Skeletal muscle cell (primary cell): ENCODE results near the gene FAM228B.
"Not testable (repeated sequence)": the region's sequence is repeated elsewhere in the genome, so short reads cannot be mapped to it uniquely, and the experiment has no call there.

Experiments
- DNase-seq: peaks from one replicate; pipeline ENCODE4 v3.0.0-alpha.2; 2010; ENCODE audit warnings: low read depth
- H3K4me3 ChIP-seq: 2 replicates; pipeline ENCODE4 v1.5.1; 2011; ENCODE audit warnings: low read depth, mild to moderate bottlenecking, control low read depth, low read length, moderate library complexity

Gene FAM228B

DNA sequence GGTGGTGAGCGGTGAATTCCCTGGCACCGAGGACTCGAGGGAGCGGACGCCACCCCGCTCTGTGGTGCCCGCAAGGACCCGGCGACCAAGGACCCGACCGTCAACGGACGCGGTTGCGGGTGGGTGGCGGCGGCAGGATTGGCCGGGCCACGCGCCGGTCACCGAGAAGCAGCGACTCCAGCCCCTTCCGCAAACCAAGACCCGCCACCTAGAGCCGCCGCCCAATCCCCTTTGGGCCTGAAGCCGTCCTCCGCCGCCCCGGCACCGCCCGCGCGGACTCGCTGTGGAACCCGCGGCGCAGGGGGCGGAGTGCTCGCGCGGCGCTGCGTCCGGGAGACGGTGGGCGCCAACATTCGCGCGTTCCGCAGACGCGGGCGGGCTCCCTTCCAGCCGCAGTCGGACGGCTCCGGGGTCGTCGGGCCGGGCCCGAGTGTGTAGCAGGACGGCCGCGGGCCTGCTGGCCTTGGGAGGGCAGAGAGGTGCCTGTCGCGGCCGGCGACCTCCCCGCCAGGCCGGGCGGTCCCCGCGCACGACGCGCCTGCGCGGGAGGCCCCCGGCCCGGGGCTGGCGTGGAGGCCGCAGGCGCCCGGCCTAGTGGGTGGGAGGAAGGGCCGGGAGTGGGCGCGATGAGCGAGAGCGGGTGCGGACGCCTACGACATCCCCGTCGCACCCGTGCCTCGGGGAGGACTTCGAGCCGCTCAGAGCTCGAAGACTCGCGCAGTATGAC, at the start of gene FAM228B, which contains the start of gene PFN4:
Gene FAM228B (plus strand): TSS at position 275 of the 727 bp plus-strand sequence. CDS start 893 bp downstream, outside the sequence.
Gene PFN4 (minus strand): TSS at position 140 of the 727 bp plus-strand sequence. CDS start 799 bp downstream, outside the sequence.
- peak within 1 kb of the TSS; percentile 68 for H3K4me3 ChIP-seq
- DNase-seq, result no peak

DNA sequence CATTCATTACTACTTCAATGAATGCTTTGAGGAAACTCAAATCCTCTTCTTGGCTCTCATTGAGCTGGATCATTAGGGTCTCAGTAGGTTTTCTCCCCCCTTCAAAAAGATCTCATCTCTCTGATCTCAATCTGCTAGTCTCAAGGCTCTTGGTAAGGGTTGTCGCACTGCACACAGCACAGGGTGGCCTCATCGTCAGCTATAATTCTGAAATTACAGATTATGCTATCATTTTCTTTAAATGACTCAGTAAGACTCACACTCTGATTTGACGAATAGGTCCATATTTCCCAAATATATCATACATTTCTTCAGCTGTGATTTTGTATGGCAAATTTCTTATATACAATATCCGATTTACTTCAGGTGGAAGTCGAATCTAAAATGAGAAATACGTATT, 49.5 kb upstream of the FAM228B start:
- H3K4me3 ChIP-seq, result no peak overlapping the region
- DNase-seq, result no peak

DNA sequence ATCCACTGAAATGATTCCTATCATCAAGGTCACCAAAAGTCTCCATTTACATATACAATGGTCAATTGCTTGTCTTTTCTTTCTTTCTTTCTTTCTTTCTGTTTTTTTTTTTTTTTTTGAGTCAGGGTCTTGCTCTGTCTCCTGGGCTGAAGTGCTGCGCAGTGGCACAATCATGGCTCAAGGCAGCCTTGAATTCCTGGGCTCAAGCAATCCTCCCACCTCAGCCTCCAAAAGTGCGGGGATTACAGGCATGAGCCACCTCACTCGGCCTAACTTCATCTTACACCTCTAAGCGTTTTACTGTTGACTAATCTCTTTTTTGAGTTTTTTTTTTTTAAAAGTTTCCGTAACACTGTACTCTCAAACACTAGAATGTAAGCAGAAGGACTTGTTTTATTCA, 48.0 kb upstream of the FAM228B start:
- no peak for DNase-seq
- H3K4me3 ChIP-seq, result peak overlapping the region; percentile 69

DNA sequence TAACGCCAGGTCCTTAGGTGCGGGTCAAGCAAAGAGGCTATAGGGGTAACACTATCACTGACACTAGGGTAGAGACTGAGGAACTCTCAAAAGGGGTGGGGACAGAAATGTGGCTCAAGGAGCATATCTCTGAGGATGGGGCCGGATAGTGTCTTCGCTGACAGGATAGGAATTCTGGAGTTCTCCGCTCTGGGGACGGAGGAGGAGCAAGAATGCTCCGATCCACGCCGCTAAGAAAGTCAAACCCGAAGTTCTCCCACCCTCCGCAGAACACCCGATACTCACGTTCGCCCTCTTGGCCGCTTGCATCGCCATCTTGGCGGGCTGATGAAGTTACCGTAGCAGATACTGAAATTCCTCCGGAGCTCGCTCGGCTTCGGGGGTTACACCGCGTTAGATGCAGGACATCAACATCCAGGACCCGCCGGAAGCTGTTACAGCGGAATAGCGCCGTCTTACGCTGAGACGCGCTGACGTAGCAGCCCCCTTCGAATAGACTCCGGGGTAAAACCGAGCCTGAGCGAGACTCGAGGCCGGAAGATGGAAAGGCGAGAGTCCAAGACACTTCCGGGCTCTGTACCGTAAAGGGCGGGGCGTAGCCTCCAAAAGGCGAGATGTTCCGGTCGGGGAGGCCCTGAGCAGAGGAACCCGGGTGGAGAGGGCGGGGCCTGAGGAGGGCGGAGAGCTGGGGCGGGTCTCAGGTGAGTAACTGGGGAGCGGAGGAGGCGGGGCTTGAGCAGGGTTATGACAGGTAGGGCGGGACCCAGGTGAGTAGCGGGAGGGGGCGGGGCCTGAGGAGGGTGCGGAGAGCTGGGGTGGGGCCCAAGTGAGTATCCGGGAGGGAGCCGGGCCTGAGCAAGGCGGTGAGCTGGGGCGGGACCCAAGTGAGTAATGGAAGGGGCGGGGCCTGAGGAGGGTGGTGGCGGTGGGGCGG, 47.1 kb upstream of the FAM228B start, which contains the start of gene SF3B6:
Gene SF3B6 (minus strand): TSS at position 412 of the 934 bp plus-strand sequence. CDS start 97 bp downstream, at position 315.
- peak within 1 kb of the TSS; percentile 69 for H3K4me3 ChIP-seq
- peak; percentile 94 for DNase-seq

DNA sequence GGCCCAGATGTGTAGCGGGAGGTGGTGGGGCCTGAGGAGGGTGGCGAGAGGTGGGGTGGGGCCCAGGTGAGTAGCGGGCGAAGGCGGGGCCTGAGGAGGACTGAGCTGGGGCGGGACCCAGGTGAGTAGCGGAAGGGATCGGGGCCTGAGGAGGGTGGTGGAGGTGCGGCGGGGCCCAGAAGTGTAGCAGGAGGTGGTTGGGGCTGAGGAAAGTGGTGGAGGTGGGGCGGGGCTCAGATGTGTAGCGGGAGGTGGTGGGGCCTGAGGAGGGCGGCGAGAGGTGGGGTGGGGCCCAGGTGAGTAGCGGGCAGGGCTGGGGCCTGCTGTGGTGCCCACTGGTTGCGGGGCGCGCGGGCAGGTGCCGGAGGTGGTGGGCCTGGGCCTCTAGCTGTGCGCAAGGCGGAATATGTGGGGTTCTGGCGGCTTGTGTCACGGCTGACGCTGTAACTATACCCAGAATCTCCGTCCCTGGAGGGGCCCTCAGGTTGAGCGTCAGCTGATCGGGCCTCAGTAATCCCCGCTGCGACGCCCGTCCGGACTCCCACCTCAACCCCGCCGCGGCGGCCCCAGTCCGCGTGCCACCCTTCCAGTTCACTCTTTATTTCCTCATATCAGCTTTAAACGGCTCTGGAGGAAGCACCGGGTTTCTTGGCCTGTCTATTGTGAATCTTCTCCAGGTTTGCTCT, 46.3 kb upstream of the FAM228B start:
- DNase-seq, result no peak
- H3K4me3 ChIP-seq, result peak overlapping the region; percentile 69

DNA sequence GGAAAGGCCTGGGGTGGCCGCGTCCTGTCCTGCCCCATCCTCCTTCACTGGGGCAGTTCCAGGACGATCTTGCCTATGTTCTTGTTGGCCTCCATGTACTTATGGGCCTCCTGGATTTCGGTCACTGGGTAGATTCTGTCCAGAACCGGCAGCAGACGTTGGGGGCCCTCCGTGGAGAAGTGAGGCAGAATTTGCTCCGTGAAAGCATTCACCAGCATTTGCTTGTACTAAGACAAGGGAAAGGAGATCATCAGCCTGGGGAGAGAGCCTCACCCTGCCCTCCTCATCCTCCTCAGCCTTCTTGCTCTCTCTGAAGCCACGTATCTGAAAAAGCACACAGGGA, 45.8 kb upstream of the FAM228B start:
- peak overlapping the region; percentile 69 for H3K4me3 ChIP-seq
- DNase-seq, result no peak

DNA sequence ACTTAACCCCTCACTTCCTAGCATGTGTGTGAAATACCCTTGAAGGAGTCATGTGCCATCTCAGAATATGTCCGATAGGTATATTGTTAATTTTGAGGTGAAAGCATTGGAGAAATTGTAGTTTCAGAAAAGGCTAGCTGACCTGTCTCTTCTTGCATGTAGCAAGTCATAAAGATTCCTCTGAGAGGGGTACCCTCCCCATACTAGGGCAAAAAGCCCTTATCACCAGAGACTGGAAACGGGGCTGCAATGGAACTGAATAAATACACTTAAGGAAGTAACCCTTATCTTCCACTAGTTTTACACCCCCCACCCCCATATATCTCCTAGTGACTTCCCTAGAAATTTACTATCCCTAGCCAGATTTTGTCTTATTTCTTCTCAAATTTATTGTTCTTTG, 45.4 kb upstream of the FAM228B start:
- H3K4me3 ChIP-seq, result peak overlapping the region; percentile 69
- no peak for DNase-seq

DNA sequence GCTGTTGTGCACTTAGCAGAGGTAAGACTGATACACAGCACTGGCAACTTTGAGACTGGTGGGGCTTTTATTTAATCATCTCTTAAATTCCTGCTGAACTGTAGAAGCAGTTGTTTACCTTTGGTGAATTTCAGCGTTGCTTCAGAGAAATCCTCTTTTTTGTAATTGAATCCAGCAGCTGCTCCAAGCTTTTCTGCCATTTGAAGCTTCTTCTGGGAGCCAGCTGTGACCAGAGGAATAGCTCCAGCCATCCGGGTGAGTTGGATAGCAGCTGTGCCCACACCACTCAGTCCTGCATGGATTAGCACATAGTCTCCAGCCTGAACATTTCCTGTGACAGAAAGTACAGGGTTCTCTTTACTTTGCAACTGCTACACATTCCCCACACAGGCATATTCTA, 42.6 kb upstream of the FAM228B start:
- peak; percentile 40 for DNase-seq
- H3K4me3 ChIP-seq, result no peak overlapping the region

DNA sequence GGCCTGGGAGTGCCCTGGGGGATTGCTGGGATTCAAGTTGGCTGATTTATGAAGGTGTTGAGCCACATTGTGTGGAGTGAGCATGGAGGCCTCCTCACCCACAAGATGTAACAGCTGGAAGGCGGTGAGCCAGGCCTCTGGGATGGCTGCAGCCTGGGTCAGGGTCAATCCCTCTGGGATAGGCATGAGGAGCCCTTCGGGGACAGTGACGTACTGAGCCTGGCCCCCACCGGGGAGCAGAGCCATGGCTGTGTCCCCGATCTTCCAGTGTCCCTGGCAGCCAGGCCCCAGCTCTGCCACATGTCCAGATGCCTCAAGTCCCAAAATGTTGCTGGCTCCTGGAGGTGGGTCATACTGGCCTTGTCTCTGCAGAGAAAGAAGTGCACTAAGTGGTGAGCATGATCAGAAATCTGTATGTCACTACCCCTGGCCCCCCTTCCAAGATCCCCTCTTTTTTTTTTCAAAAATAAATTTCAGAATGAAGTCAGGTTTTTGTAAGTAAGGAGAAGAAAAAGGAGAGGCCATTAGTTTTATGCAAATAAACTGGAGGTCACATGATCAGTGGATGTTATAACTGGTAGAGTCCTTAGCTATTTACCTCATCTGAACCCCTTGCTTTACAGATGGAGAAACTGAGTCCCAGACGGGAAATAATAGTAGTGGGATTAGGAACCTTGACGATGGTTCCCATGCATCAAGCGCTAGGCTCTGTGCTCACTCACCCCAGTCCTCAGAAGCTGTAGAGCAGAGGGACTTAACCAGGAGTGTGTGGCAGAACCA, 40.3 kb upstream of the FAM228B start:
- DNase-seq, result no peak
- peak overlapping the region; percentile 59 for H3K4me3 ChIP-seq

DNA sequence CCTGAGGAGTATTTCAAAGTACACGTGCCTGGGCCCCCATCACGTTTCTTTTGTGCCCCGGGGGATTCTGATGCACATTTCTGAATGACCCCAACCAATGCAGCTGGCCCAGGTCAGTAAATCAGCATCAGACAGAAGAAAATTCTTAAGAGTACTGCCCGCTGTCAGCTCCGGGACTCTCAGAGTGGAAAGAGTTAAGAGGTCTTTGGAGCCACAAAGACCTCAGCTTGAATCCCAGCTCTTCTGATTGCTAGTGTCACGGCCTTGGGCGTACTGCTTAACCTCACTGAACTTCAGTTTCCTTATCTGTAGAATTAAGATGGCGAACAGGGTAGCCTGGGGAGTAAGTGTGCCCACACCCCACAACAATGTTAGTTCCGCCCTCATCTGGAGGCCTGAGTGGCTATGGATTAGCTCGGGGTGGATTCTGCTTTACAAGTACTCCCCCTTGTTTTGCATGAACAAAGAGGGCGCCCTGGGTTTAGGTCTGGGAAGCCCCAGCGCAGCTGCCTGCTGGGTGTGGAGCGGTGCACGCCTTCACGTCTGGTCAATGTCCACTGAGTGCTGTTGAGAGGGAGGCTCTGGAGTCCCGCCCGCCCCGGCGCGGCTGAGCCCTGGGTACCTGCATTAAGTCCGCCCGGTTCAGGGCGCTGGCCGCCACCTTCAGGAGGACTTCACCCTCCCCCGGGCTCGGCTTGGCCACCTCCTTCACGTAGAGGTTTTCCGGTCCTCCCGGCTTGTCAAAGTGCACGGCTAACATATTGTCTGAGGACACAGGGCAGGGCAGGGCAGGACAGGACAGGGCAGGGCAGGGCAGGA, 39.5 kb upstream of the FAM228B start:
- DNase-seq, result peak; percentile 53

DNA sequence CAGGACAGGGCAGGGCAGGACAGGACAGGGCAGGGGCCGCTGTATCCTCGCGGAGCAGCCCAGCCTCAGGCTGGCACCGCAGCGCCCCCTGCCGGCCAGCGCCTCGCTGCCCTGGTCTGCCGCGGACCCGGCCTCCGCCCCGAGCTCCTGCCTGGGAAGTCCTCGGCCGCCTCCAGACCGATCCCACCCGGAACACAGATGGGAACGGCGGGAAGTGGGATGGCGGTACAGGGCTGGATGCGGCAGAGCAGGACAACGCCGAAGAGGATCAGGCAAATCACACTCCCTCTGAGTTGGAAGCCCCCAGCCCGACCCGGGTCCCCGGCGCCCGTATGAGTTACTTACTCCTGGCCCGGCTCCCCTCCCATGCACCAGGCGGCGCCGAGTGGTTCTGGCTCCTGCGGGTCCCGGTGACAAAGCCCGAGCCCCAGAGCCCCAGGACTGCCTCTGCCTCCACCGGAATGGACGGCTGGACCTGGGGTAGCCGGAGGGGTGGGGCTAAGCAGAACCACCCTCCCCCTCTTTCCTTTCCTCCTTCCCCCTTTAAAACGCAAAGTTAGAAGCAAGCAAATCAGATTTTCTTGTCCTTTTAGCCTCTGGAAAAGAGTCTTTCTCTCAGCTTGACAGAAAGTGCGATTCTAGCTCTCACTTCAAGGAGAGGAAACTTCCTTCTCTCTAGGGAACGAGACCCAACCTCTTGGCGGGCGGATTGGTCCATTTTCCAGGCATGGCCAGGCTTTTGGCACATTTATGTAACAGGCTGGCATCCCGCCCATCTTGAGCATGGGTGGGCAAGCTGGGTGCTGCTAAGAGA, 38.7 kb upstream of the FAM228B start, which contains the start of gene TP53I3:
Gene TP53I3 (minus strand): TSS at position 449 of the 814 bp plus-strand sequence. CDS start 508 bp downstream, outside the sequence.
- DNase-seq, result peak; percentile 57
- H3K4me3 ChIP-seq, result peak within 1 kb of the TSS; percentile 59

More for the DNA sequence above, 39.5 kb upstream of the FAM228B start:
- H3K4me3 ChIP-seq, result peak overlapping the region; percentile 59

DNA sequence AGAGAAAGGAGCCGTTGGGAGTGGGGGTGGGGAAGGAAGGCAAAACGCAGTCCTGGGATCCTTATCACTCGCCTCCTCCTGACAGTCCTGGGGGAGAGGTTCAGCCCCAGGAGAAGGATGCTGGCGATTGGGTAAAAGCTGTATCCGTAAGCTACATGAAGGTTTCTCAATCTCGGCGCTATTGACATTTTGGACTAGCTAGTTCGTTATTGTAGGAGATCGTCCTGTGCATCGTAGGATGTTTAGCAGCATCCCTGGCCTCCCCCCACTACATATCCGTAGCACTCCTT, 38.1 kb upstream of the FAM228B start:
- no peak for DNase-seq
- H3K4me3 ChIP-seq, result peak overlapping the region; percentile 59

DNA sequence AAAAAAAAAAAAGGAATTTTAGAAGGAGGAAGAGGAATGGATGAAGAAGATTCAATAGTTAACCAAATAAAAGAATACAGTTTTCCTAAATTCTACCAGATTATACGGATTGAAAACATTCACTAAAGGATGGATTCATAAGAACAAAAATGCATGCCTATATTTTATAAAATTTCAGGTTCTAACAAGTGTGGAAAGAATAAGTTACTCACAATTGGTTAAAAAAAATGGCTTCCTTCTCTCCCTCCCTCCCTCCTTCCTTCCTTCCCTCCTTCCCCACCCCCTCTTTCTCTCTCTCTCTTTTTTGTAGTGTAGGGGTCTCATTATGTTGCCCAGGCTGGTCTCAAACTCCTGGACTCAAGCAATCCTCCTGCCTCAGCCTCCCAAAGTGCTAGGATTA, 37.0 kb upstream of the FAM228B start:
- H3K4me3 ChIP-seq, result no peak overlapping the region
- no peak for DNase-seq

DNA sequence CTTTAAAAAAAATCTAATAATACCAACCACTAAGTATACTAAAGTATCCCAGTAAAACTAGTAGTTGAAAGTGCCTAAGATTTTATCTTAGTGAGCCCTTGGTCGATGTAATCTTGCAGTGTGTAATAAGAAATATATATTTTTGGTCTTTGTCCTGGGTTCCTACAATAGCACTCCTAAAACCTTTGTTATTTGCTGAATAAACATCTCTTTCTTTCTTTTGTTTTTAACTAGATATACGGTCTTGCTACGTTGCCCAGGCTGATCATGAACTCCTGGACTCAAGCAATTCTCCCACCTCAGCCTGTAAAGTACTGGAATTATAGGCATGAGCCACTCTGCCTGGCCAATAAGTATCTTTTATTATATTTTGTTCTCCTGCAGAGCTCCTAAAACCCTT, 36.2 kb upstream of the FAM228B start:
- DNase-seq, result no peak
- no peak overlapping the region for H3K4me3 ChIP-seq

DNA sequence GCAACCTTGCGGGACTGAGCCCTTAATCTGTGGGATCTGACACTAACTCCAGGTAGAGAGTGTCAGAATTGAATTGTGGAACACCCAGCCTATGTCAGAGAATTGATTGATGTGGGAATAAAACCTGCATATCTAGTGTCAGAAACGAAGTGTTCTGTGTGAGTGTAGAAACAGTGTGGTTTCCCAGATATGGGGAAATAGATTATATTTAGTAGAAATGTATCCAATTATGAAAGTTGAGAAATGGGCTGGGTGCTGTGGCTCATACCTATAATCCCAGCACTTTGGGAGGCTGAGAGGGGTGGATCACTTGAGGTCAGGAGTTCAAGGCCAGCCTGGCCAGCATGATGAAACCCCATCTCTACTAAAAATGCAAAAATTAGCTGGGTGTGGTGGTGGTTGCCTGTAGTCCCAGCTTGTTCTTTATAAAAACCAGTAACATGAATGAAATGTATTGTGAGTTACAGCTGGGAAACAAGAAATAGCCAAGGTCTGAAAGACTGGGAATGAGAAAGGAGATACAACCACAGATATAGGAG, 34.4 kb upstream of the FAM228B start:
- H3K4me3 ChIP-seq, result no peak overlapping the region
- DNase-seq, result no peak

DNA sequence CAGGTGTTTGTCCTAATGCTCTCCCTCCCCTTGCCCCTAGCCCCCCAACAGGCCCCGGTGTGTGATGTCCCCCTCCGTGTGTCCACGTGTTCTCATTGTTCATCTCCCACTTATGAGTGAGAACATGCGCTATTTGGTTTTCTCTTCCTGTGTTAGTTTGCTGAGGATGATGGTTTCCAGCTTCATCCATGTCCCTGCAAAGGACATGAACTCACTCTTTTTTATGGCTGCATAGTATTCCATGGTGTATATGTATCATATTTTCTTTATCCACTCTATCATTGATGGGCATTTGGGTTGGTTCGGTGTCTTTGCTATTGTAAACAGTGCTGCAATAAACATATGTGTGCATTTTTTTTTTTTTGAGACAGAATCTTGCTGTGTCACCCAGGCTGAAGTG, 30.0 kb upstream of the FAM228B start:
- not testable (repeated sequence) for H3K4me3 ChIP-seq, DNase-seq

DNA sequence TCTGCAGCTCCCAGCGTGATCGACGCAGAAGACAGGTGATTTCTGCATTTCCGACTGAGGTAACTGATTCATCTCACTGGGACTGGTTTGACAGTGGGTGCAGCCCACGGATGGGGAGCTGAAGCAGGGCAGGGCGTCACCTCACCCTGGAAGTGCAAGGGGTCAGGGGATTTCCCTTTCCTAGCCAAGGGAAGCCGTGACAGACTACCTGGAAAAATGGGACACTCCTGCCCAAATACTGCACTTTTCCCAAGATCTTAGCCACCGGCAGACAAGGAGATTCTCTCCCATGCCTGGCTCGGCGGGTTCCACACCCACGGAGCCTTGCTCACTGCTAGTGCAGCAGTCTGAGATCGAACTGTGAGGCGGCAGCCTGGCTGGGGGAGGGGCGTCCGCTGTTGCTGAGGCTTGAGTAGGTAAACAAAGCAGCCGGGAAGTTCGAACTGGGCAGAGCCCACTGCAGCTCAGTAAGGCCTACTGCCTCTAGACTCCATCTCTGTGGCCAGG, 28.0 kb upstream of the FAM228B start:
- H3K4me3 ChIP-seq, DNase-seq: not testable (repeated sequence)
